GM12864 (cell line): ENCODE data around the gene RECQL5.

Experiments
- DNase-seq: peaks from one replicate; pipeline ENCODE4 v3.0.0-alpha.2; 2011; ENCODE audit warnings: low read depth
- H3K4me3 ChIP-seq: 2 replicates; pipeline ENCODE4 v1.5.1; 2011; ENCODE audit warnings: mild to moderate bottlenecking, low read depth, low read length, control low read depth
- TF ChIP-seq, protein P1 (sequence below): IDR thresholded peaks from 2 replicates; pipeline ENCODE4 v1.5.1; 2011; ENCODE audit warnings: low read depth, mild to moderate bottlenecking, moderate library complexity, low read length, control low read depth, inconsistent platforms; ENCODE audit errors: missing control alignments

Gene RECQL5

GRCh38 chr17:75703191-75703590 lies 36.2 kb upstream of the RECQL5 start:
- no peak for DNase-seq
- no peak overlapping the region for H3K4me3 ChIP-seq
- TF ChIP-seq, protein P1, sequence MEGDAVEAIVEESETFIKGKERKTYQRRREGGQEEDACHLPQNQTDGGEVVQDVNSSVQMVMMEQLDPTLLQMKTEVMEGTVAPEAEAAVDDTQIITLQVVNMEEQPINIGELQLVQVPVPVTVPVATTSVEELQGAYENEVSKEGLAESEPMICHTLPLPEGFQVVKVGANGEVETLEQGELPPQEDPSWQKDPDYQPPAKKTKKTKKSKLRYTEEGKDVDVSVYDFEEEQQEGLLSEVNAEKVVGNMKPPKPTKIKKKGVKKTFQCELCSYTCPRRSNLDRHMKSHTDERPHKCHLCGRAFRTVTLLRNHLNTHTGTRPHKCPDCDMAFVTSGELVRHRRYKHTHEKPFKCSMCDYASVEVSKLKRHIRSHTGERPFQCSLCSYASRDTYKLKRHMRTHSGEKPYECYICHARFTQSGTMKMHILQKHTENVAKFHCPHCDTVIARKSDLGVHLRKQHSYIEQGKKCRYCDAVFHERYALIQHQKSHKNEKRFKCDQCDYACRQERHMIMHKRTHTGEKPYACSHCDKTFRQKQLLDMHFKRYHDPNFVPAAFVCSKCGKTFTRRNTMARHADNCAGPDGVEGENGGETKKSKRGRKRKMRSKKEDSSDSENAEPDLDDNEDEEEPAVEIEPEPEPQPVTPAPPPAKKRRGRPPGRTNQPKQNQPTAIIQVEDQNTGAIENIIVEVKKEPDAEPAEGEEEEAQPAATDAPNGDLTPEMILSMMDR, result no peak

DNA sequence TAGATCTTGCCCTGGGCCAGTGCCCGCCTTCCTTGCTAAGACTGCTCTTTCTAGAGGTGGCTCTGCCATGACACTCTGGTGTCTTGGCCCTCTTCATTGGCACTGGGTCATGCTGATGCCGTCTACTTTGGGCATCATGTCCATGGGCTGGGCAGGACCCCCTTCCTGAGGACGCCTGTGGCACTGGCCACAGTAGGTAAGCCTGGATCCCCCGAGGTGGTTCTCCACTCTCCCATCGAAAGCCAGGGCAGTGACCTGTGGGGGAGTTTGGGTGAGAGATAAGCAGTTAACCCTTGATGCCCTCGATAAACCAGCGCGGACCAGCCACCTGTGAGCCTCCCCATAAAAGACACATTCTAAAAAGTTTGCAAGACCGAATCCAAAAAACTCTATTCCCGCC lies 34.3 kb upstream of the RECQL5 start:
- H3K4me3 ChIP-seq, result no peak overlapping the region
- DNase-seq, result no peak
- TF ChIP-seq, protein P1, result no peak

GRCh38 chr17:75698659-75699058 lies 31.7 kb upstream of the RECQL5 start:
- no peak overlapping the region for H3K4me3 ChIP-seq
- TF ChIP-seq, protein P1, result no peak
- no peak for DNase-seq

- TF ChIP-seq, protein P1, result no peak
- H3K4me3 ChIP-seq, result no peak overlapping the region
- no peak for DNase-seq
Observed at GRCh38 chr17:75697651-75698291, 30.8 kb upstream of the RECQL5 start.

- DNase-seq, result no peak
- TF ChIP-seq, protein P1, result no peak
- H3K4me3 ChIP-seq, result no peak overlapping the region
Observed at GRCh38 chr17:75695830-75696271, 28.9 kb upstream of the RECQL5 start.

DNA sequence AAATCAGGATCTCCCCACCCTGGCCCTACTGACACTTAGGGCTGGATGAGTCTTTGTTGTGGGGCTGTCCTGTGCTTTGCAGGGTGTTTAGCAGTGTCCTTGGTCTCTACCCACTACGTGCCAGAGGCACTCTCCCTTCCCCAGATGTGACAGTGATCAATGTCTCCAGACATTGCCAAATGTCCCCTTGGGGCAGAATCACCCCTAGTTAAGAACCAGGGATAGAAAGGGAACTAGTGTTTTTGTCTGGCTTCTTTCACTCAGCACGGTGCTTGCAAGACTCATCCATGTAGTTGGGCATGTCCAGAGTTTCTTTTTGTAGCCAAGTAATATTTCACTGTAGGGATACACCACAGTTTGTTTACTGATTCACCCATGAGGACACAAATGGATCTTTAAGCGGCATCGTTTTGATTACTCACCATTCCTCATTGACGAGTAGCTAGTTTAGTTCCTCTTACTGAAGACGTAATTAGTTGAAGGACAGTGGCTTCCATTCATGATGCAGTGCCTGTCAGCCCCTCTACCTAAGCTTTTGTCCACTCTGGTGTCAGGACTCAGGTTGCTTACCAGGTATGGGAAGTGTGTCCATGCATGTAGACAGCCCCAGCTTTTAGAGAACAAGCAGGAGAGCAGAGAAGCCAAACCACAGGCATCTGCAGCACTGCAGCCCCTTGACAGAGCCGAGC lies 28.3 kb upstream of the RECQL5 start:
- TF ChIP-seq, protein P1, result no peak
- H3K4me3 ChIP-seq, result no peak overlapping the region
- no peak for DNase-seq
